COR-L47 (cell line): Measurements from ENCODE around the gene SMIM27.

Experiments
- DNase-seq: peaks from one replicate; lab custom pipeline; 2025; lab: John Stamatoyannopoulos, UW

Gene SMIM27

GRCh38 chr9:32558408-32558934 is 6.3 kb downstream of the SMIM27 start:
- DNase-seq = no peak

- DNase-seq = no peak
These were observed 13.8 kb downstream of the SMIM27 start for GRCh38 chr9:32565967-32566366.

GRCh38 chr9:32566770-32567169 is 14.6 kb downstream of the SMIM27 start:
- no peak for DNase-seq

GRCh38 chr9:32570262-32570661 is 18.1 kb downstream of the SMIM27 start:
- DNase-seq = no peak

GRCh38 chr9:32571969-32572899 is 20.1 kb downstream of the SMIM27 start:
- DNase-seq = peak; percentile 62

- peak; percentile 86 for DNase-seq
These were observed 20.9 kb downstream of the SMIM27 start, which contains the start of gene NDUFB6 for GRCh38 chr9:32572900-32573523. Gene NDUFB6 (minus strand): TSS chr9:32573159. CDS start chr9:32573060, 99 bp downstream.

- DNase-seq = no peak
These were observed 21.7 kb downstream of the SMIM27 start for GRCh38 chr9:32573821-32574220.

- DNase-seq = no peak
These were observed 22.7 kb downstream of the SMIM27 start for GRCh38 chr9:32574858-32575257.

GRCh38 chr9:32577316-32577715 is 25.2 kb downstream of the SMIM27 start:
- DNase-seq = no peak

- no peak for DNase-seq
These were observed 26.8 kb downstream of the SMIM27 start for GRCh38 chr9:32578976-32579375.

- DNase-seq = peak; percentile 35
These were observed 27.7 kb downstream of the SMIM27 start for GRCh38 chr9:32579706-32580331.

GRCh38 chr9:32580631-32581300 is 28.6 kb downstream of the SMIM27 start:
- DNase-seq = no peak

- peak; percentile 54 for DNase-seq
These were observed 29.5 kb downstream of the SMIM27 start for GRCh38 chr9:32581512-32582143.

- DNase-seq = no peak
These were observed 32.7 kb downstream of the SMIM27 start for GRCh38 chr9:32584784-32585183.

GRCh38 chr9:32587901-32588300 is 35.8 kb downstream of the SMIM27 start:
- DNase-seq = no peak

- peak; percentile 25 for DNase-seq
These were observed 37.1 kb downstream of the SMIM27 start for GRCh38 chr9:32589083-32589723.

- DNase-seq = no peak
These were observed 38.3 kb downstream of the SMIM27 start for GRCh38 chr9:32590476-32590875.

- no peak for DNase-seq
These were observed 38.8 kb downstream of the SMIM27 start for GRCh38 chr9:32590898-32591297.

- DNase-seq = no peak
These were observed 44.2 kb downstream of the SMIM27 start for GRCh38 chr9:32596096-32596865.

- DNase-seq = no peak
These were observed 44.8 kb downstream of the SMIM27 start for GRCh38 chr9:32596936-32597335.
